ENCODE data around the gene P2RX3.

DNA sequence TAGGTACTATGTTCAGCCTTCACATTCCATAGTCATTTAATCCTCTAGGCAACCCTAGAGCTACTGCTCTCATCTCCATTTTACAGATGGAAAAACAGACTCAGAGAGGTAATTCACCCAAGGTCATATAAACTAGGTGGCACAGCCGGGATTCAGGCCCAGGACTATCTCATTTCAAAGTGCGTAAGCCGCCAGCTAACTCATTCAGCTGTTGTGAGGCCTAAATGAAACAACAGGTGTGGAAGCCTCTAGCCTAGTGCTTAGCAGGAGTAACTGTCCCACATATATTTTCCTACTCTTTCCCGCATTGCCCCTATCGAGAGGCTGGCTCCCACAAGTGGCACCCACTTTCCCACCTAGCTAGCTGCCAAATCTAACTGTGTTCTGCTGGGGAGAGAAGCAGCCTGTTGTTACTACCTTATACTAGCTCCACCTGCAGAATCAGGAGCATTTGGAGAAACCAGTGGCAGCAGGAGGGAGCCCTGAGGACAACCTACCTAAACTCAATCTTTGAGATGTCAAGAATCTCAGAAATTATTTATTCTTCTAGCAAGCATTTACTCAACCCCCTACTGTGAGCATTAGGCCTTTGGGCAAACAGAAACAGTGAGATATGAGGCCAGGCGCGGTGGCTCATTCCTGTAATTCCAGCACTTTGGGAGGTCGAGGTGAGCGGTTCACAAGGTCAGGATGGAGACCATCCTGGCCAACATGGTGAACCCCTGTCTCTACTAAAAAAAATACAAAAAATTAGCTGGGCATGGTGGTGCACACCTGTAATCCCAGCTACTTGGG, 21.9 kb downstream of the P2RX3 start:
- TF ChIP-seq POLR2A (IDR thresholded peaks at IDR 0.05), result no peak
- TF ChIP-seq, protein P1, sequence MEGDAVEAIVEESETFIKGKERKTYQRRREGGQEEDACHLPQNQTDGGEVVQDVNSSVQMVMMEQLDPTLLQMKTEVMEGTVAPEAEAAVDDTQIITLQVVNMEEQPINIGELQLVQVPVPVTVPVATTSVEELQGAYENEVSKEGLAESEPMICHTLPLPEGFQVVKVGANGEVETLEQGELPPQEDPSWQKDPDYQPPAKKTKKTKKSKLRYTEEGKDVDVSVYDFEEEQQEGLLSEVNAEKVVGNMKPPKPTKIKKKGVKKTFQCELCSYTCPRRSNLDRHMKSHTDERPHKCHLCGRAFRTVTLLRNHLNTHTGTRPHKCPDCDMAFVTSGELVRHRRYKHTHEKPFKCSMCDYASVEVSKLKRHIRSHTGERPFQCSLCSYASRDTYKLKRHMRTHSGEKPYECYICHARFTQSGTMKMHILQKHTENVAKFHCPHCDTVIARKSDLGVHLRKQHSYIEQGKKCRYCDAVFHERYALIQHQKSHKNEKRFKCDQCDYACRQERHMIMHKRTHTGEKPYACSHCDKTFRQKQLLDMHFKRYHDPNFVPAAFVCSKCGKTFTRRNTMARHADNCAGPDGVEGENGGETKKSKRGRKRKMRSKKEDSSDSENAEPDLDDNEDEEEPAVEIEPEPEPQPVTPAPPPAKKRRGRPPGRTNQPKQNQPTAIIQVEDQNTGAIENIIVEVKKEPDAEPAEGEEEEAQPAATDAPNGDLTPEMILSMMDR (IDR thresholded peaks at IDR 0.05), result no peak

Data from transverse colon (tissue), 3 donors.